Stimulated activated CD8-positive, alpha-beta memory T cell treated with anti-CD3 and anti-CD28 coated beads, Interleukin-4, amount 100 ng/mL, for 4 hours (primary cell): ENCODE measurements around the gene TTLL8.

Experiments used
- DNase-seq, 2 donors: peaks; one replicate each; pipeline ENCODE4 v3.0.0-alpha.2; 2020; ENCODE audit warnings: low read depth in 2 of 2, low spot score in 1 of 2

TTLL8 gene

GRCh38 chr22:50045211-50046018 is 12.7 kb downstream of the TTLL8 start:
- no peak for DNase-seq

GRCh38 chr22:50044485-50045118 is 13.5 kb downstream of the TTLL8 start:
- no peak for DNase-seq

GRCh38 chr22:50041361-50042065 is 16.6 kb downstream of the TTLL8 start:
- DNase-seq = no peak

- no peak for DNase-seq
These were observed 17.4 kb downstream of the TTLL8 start for GRCh38 chr22:50040717-50041116.

- no peak for DNase-seq
These were observed 18.2 kb downstream of the TTLL8 start for GRCh38 chr22:50039669-50040443.

- DNase-seq = no peak
These were observed 21.9 kb downstream of the TTLL8 start for GRCh38 chr22:50035976-50036724.

- DNase-seq = no peak
These were observed 22.8 kb downstream of the TTLL8 start for GRCh38 chr22:50035131-50035881.

GRCh38 chr22:50034126-50035081 is 23.7 kb downstream of the TTLL8 start:
- no peak for DNase-seq

- no peak for DNase-seq
These were observed 25.0 kb downstream of the TTLL8 start for GRCh38 chr22:50032941-50033601.

GRCh38 chr22:50032109-50032871 is 25.8 kb downstream of the TTLL8 start:
- DNase-seq = no peak

GRCh38 chr22:50031189-50032091 is 26.7 kb downstream of the TTLL8 start:
- DNase-seq = no peak

GRCh38 chr22:50030297-50031188 is 27.6 kb downstream of the TTLL8 start:
- peak; percentile 61 to 62 for DNase-seq

- peak in 1 of 2 donors; percentile 63 for DNase-seq
These were observed 30.2 kb downstream of the TTLL8 start for GRCh38 chr22:50027639-50028537.

GRCh38 chr22:50025993-50026392 is 32.1 kb downstream of the TTLL8 start:
- no peak for DNase-seq
